22Rv1 (cell line): ENCODE results near the gene ANXA11.
"Not testable (repeated sequence)": the region's sequence is repeated elsewhere in the genome, so short reads cannot be mapped to it uniquely, and the experiment has no call there.

Experiments used
- H3K27ac ChIP-seq: fragments of 450-650 bp; 2 replicates; pipeline ENCODE4 v1.5.1; 2017
- ZFX ChIP-seq: fragments of 450-650 bp; IDR thresholded peaks from 2 replicates; pipeline ENCODE4 v1.6.1; 2017; ENCODE audit warnings: antibody characterized with exemption, borderline replicate concordance
- TF ChIP-seq, protein P1 (sequence below): fragments of 450-650 bp; IDR thresholded peaks from 2 replicates; pipeline ENCODE4 v1.5.1; 2017; ENCODE audit warnings: mild to moderate bottlenecking

The ANXA11 gene

DNA sequence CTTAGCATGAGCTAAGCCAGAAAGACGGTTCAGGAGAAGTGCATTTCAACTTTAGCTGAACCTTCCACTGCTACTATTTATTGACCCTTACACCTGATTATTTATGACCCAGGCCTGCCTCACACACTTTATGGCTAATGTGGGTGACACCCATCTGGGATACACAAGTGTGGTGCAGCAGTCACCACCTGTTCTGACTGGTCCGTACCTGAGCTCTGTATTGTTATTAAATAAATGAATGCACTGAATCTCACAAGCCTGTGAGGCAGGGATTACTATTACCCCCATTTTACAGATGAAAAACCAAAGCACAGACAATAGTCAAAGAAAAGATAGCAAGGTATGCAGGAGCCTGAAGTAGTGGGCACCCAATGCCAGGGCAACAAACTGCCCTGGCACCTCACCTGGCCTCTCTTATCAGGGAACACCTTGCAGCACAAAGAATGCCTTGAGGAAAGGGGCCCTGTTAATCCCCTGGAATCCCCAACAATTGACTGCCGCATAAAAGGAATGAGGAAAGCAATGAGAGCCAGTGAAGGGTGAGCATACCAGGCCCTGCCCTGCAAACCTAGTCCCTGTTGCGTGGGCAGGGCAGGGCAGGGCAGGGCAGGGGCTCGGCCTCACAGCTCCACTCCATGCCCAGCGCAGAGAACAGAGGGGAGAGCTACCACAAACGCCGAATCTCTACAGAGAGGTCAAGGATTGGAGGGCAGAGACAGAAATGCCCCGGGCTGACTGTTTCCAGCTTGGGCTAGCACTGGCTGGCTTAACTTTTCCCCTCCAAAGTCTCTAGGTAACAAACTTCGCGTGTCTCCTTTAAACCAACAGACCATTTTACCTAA is 1.3 kb downstream of the ANXA11 start:
- peak overlapping the region; percentile 81 for H3K27ac ChIP-seq
- TF ChIP-seq ZFX: no peak

DNA sequence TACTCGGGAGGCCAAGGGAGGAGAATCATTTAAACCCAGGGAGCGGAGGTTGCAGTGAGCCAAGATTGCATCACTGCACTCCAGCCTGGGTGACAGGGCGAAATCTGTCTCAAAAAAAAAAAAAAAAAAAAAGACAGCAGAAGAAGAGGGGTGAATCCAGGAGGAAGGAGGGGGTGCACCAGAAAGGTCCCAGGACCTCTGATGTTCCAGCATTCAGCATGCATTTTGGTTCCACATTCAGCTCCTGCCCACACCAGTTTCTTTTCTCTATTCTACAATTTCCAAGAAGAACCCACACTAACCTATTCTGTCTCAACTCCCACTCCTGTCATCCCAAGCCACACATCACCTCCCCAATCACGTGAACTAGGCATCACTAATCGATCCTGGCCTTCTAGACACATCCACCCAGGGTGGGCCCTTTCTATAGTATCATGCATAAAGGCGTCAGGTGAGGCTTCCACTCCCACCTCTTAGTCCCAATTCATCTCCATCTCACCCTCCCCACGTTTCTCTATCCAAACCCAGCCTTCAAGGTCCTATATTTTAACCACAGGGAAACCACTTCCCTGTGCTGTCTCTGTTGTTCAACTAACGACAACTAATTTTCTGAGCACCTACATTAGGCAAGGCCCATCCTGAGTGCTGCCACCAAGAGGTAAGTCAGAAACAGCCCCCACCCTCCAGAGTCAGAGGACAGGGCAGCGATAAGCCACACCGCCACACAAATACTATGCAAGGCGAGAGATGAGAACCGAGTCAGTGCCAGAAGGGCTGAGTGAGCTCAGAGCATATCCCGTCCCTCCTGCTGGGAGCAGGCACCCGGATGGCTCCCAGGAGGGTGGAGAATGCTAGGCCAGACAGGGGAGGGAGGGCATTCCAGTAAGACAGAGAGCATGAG is 2.2 kb downstream of the ANXA11 start:
- TF ChIP-seq ZFX: no peak
- TF ChIP-seq, protein P1, sequence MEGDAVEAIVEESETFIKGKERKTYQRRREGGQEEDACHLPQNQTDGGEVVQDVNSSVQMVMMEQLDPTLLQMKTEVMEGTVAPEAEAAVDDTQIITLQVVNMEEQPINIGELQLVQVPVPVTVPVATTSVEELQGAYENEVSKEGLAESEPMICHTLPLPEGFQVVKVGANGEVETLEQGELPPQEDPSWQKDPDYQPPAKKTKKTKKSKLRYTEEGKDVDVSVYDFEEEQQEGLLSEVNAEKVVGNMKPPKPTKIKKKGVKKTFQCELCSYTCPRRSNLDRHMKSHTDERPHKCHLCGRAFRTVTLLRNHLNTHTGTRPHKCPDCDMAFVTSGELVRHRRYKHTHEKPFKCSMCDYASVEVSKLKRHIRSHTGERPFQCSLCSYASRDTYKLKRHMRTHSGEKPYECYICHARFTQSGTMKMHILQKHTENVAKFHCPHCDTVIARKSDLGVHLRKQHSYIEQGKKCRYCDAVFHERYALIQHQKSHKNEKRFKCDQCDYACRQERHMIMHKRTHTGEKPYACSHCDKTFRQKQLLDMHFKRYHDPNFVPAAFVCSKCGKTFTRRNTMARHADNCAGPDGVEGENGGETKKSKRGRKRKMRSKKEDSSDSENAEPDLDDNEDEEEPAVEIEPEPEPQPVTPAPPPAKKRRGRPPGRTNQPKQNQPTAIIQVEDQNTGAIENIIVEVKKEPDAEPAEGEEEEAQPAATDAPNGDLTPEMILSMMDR: peak; percentile 58
- peak overlapping the region; percentile 81 for H3K27ac ChIP-seq

DNA sequence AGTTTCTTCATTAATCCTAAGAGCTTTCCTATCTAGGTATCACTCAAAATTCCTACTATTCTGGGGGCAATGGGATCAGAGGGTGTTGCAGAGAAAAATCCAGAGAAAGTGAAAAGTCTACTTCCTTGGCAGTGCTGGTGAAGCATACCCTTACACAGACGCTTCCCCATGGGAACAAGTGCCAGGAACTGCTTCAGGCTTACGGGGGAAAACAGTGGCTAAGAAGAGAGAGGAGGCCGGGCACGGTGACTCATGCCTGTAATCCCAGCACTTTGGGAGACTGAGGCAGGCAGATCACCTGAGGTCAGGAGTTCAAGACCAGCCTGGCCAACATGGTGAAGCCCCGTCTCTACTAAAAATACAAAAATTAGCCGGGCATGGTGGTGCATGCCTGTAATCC is 2.8 kb downstream of the ANXA11 start:
- H3K27ac ChIP-seq: not testable (repeated sequence)

DNA sequence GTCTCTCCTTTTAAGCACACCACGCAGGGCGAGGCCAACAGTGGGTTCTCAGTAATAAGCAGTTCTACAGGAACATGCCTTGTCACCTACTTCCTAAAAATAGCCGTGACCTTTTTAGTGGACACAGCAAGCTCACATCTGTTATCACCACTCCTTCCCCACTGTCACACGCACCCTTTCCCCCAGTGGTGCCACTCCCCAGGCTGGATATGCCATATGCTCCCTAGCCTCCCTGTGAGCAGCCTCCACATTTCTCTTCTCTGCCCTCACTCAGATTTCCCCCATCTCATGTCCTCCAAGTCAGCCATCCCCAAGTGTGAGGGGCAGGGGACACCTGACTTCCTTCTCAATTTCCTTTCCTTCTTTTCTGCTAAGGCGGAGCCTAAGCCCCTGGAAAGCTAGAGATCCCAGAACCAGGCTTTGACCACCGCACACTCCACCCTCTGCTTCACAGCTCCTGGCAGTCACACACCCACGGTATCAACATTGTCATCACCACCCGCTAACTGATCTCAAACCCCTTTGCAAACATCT is 3.7 kb downstream of the ANXA11 start:
- TF ChIP-seq, protein P1: no peak
- no peak for TF ChIP-seq ZFX
- H3K27ac ChIP-seq: no peak overlapping the region

DNA sequence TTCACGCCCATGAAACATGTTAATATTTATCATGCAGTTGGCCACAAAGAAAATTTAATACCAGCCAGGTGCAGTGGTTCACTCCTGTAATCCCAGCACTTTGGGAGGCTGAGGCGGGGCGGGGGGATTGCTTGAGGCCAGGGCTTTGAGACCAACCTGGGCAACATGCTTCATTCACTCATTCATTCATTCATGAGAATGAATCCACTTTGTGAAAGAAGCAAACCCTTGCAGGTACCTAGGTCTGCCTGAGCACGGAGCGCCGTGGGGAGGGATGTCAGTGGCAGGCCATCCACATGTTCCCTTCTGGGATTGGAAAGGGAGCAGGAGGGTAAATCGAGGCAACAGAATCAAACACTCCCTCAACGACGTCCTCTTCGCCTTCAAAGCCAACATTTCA is 4.7 kb downstream of the ANXA11 start:
- H3K27ac ChIP-seq: no peak overlapping the region
- TF ChIP-seq ZFX: no peak
- TF ChIP-seq, protein P1: no peak

DNA sequence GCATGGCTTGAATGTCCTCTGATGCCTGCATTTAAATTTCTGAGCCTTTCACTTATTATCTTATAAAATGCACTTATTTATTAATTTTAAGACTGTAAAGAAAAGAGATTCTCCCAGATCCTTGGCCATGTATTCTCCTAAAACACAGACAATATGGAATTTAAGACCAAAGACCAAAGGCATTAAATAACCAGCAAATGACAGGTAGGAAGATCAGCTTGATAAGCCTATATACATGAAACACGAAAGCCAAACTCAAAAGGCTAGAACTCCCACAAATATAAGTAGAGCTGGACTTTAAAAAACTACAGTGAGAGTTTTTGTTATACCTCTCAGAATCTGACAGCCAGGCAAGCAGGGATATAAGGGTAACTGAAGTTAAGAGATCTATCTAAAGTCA is 5.1 kb downstream of the ANXA11 start:
- no peak overlapping the region for H3K27ac ChIP-seq

DNA sequence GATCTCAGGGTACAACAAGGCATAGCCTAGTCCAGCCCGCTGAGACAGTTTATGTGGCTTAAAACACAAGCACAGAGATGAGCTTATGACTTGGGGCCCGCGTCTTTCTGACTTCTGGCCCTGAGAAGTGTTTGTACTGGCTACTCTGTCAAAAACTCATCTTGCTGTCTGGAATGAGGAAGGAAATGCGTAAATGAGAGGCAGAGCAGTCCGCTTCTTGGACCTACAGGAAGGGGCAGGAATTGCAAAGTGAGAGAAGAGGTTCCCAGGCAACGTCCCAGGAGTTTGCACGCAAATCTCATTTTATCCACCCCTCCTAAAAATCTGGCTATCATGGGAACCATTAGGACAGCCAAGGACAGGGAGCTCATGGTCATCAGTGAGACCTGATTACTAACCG is 5.5 kb downstream of the ANXA11 start:
- no peak for TF ChIP-seq ZFX
- TF ChIP-seq, protein P1: no peak
- H3K27ac ChIP-seq: no peak overlapping the region

More for the DNA sequence above, 5.1 kb downstream of the ANXA11 start:
- no peak for TF ChIP-seq ZFX
- TF ChIP-seq, protein P1: no peak
